HG03521 (cell line): ENCODE data around the gene CPPED1.
"Not testable (repeated sequence)": the region's sequence is repeated elsewhere in the genome, so short reads cannot be mapped to it uniquely, and the experiment has no call there.

ENCODE experiments used
- ATAC-seq: cut with Tn5 transposase; IDR thresholded peaks from one replicate; pipeline ENCODE4 v1.9.1; 2021; ENCODE audit warnings: mild to moderate bottlenecking, moderate library complexity; ENCODE audit not compliant: unreplicated experiment

Gene CPPED1

GRCh38 chr16:12769525-12769924 is 34.2 kb downstream of the CPPED1 start:
- no peak for ATAC-seq

GRCh38 chr16:12767897-12768296 is 35.8 kb downstream of the CPPED1 start:
- ATAC-seq, result no peak

GRCh38 chr16:12766853-12767252 is 36.8 kb downstream of the CPPED1 start:
- no peak for ATAC-seq

- not testable (repeated sequence) for ATAC-seq
Observed at GRCh38 chr16:12766208-12766607, 37.5 kb downstream of the CPPED1 start.

- ATAC-seq, result no peak
Observed at GRCh38 chr16:12764813-12765488, 38.7 kb downstream of the CPPED1 start.

- ATAC-seq, result no peak
Observed at GRCh38 chr16:12763517-12763916, 40.2 kb downstream of the CPPED1 start.

GRCh38 chr16:12760819-12761611 is 42.7 kb downstream of the CPPED1 start:
- no peak for ATAC-seq

GRCh38 chr16:12758670-12759558 is 44.8 kb downstream of the CPPED1 start:
- no peak for ATAC-seq

GRCh38 chr16:12758031-12758669 is 45.5 kb downstream of the CPPED1 start:
- ATAC-seq, result no peak

GRCh38 chr16:12757546-12757945 is 46.1 kb downstream of the CPPED1 start:
- ATAC-seq, result no peak

GRCh38 chr16:12754824-12755543 is 48.7 kb downstream of the CPPED1 start:
- ATAC-seq, result no peak

- no peak for ATAC-seq
Observed at GRCh38 chr16:12753203-12754023, 50.3 kb downstream of the CPPED1 start.

GRCh38 chr16:12752159-12752558 is 51.5 kb downstream of the CPPED1 start:
- no peak for ATAC-seq

- ATAC-seq, result no peak
Observed at GRCh38 chr16:12750554-12750918, 53.2 kb downstream of the CPPED1 start.

- no peak for ATAC-seq
Observed at GRCh38 chr16:12749076-12749475, 54.6 kb downstream of the CPPED1 start.

- no peak for ATAC-seq
Observed at GRCh38 chr16:12747827-12748226, 55.9 kb downstream of the CPPED1 start.

- no peak for ATAC-seq
Observed at GRCh38 chr16:12747261-12747660, 56.4 kb downstream of the CPPED1 start.

GRCh38 chr16:12744860-12745259 is 58.8 kb downstream of the CPPED1 start:
- ATAC-seq, result no peak

GRCh38 chr16:12742741-12743140 is 60.9 kb downstream of the CPPED1 start:
- ATAC-seq, result no peak
